ENCODE data around the gene AHCYL2. TPM values are rescaled to one million over a fixed set of nuclear protein-coding genes. Genes with fewer than 3 reads are reported as not detected.
"Not testable (repeated sequence)": the region's sequence is repeated elsewhere in the genome, so short reads cannot be mapped to it uniquely, and the experiment has no call there.

AHCYL2 gene
- total RNA-seq, 8 experiments from 2014 or later: 8.5 to 123 (median 23.8) TPM

DNA sequence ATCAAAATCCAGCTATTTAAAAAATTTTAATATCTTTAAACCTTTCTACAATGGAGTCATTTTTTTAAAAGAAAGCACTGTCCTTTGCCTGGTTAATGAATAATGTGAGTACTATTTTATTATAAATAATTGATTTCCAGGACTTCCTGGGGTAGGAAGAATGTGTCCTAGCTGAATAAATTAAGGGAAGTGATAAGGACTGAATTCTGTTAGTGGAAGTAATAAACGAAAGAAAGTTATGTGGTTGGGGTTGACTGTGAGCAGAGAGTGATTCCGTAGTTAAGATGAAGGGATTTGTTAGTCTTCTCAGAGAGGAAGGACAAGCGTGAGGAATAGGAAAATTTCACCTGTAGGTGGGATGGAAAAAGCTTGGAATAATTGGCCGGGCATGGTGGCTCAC lies 59.1 kb downstream of the AHCYL2 start:
- 71 to 100% (median 90%) methylated on average over 1 to 4 of the region's 4 CpGs; no CpG with 5 or more reads in 1 of the 10 experiments for WGBS, 10 experiments
- Histone ChIP-seq H3K27ac (no peak overlapping the region), H3K4me1 (replicated peaks in 1 of 2) (peaks cover 0 to 5% of the 10 kb centered on the region in 2 donors), H3K4me3 (no peak overlapping the region)
- no peak for ATAC-seq (replicated peaks in 6 of 8)
- in situ Hi-C loops (cut with MboI; ENCODE audit: low pct_unique_long_range_greater_than_20kb in 2 of 9, low sequenced_read_pairs in 9 of 9, unreplicated experiment in 9 of 9): no loop called here

GRCh38 chr7:129285111-129285510 lies 60.3 kb downstream of the AHCYL2 start:
- Histone ChIP-seq H3K4me3 (no peak overlapping the region), H3K27ac (no peak overlapping the region), H3K4me1 (replicated peaks in 1 of 2) (peaks cover 0 to 5% of the 10 kb centered on the region in 2 donors)
- ATAC-seq (replicated peaks in 6 of 8): peak in 1 of 8 experiments; percentile 17
- 40 to 100% (median 56%) methylated on average over 1 to 2 of the region's 2 CpGs; no CpG with 5 or more reads in 2 of the 10 experiments for WGBS, 10 experiments
- in situ Hi-C loops (cut with MboI; ENCODE audit: low pct_unique_long_range_greater_than_20kb in 2 of 9, low sequenced_read_pairs in 9 of 9, unreplicated experiment in 9 of 9): no loop called here

- 86 to 100% (median 96%) methylated on average over 1 to 3 of the region's 3 CpGs for WGBS, 10 experiments
- no peak for ATAC-seq (replicated peaks in 6 of 8)
- in situ Hi-C loops (cut with MboI; ENCODE audit: low pct_unique_long_range_greater_than_20kb in 2 of 9, low sequenced_read_pairs in 9 of 9, unreplicated experiment in 9 of 9): loop anchor here in 1 of 9 experiments (10.0 kb wide), 1 partner anchor 68 kb away; the partner anchor contains the start of gene AHCYL2
- H3K4me3 ChIP-seq: no peak overlapping the region
- no peak overlapping the region for H3K27ac ChIP-seq
- H3K4me1 ChIP-seq (replicated peaks in 1 of 2): peaks cover 6 to 16% of the 10 kb centered on the region in 2 donors
Measured at GRCh38 chr7:129292861-129293260, 68.0 kb downstream of the AHCYL2 start.

DNA sequence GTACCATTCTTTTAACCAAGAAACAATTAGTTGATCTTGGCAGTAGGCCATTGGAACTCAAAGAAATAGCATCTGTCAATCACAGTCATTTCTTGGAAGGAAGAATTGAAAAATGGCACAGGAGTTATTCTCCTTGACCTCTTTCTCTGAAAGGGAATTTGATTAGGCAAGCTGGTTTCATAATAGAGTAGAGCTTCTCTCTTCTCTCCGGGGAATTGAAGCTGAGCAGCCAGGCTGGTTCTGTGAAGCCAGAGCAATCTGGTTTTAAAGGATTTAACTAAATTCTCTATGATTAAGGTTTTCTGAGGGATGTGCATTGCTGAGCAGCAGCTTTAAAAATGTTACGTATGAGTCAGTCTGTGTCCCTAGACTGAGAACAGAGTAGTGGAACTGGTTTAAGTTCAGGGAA lies 70.2 kb downstream of the AHCYL2 start:
- Histone ChIP-seq H3K27ac (no peak overlapping the region), H3K4me3 (no peak overlapping the region), H3K4me1 (replicated peaks in 1 of 2) (peaks cover 6 to 16% of the 10 kb centered on the region in 2 donors)
- WGBS, 10 experiments: 0 to 100% (median 30%) methylated on average over 1 to 2 of the region's 2 CpGs; no CpG with 5 or more reads in 1 of the 10 experiments
- peak in 7 of 8 experiments; percentile 83 to 99 (median 97) for ATAC-seq (replicated peaks in 6 of 8)
- in situ Hi-C loops (cut with MboI; ENCODE audit: low pct_unique_long_range_greater_than_20kb in 2 of 9, low sequenced_read_pairs in 9 of 9, unreplicated experiment in 9 of 9): loop anchor here in 1 of 9 experiments (10.0 kb wide), 1 partner anchor 70 kb away; the partner anchor contains the start of gene AHCYL2

GRCh38 chr7:129298268-129298893 lies 73.6 kb downstream of the AHCYL2 start:
- Histone ChIP-seq H3K4me3 (no peak overlapping the region), H3K4me1 (replicated peaks in 1 of 2) (peaks cover 6 to 16% of the 10 kb centered on the region in 2 donors), H3K27ac (no peak overlapping the region)
- WGBS, 10 experiments: 15 to 100% (median 56%) methylated on average over 1 to 3 of the region's 3 CpGs
- in situ Hi-C loops (cut with MboI; ENCODE audit: low pct_unique_long_range_greater_than_20kb in 2 of 9, low sequenced_read_pairs in 9 of 9, unreplicated experiment in 9 of 9): loop anchor here in 1 of 9 experiments (10.0 kb wide), 1 partner anchor 74 kb away; the partner anchor contains the start of gene AHCYL2
- ATAC-seq (replicated peaks in 6 of 8): peak in 1 of 8 experiments; percentile 34

GRCh38 chr7:129299889-129300288 lies 75.1 kb downstream of the AHCYL2 start:
- Histone ChIP-seq H3K27ac (no peak overlapping the region), H3K4me1 (replicated peaks in 1 of 2) (peaks cover 3 to 7% of the 10 kb centered on the region in 2 donors), H3K4me3 (no peak overlapping the region)
- WGBS, 10 experiments: 64 to 100% (median 93%) methylated on average over 1 to 3 of the region's 3 CpGs
- no peak for ATAC-seq (replicated peaks in 6 of 8)
- in situ Hi-C loops (cut with MboI; ENCODE audit: low pct_unique_long_range_greater_than_20kb in 2 of 9, low sequenced_read_pairs in 9 of 9, unreplicated experiment in 9 of 9): loop anchor here in 1 of 9 experiments (10.0 kb wide), 1 partner anchor 75 kb away; the partner anchor contains the start of gene AHCYL2

DNA sequence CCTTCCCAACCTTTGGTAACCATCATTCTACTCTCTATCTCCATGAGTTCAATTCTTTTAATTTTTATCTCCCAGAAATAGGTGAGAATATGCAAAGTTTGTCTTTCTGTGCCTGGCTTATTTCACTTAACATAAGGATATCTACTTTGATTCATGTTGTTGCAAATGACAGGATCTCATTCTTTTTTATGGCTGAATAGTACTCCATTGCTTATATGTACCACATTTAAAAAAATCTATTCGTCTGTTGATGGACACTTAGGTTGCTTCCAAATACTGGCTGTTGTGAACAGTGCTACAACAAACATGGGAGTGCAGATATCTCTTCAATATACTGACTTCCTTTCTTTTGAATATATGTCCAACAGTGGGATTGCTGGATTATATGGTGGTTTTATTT lies 75.5 kb downstream of the AHCYL2 start:
- 44 to 100% (median 100%) methylated on average over 1 of the region's 1 CpG; no CpG with 5 or more reads in 2 of the 10 experiments for WGBS, 10 experiments
- ATAC-seq (replicated peaks in 6 of 8); H3K27ac ChIP-seq; H3K4me1 ChIP-seq (replicated peaks in 1 of 2); in situ Hi-C loops (cut with MboI; ENCODE audit: low pct_unique_long_range_greater_than_20kb in 2 of 9, low sequenced_read_pairs in 9 of 9, unreplicated experiment in 9 of 9); H3K4me3 ChIP-seq: not testable (repeated sequence)

DNA sequence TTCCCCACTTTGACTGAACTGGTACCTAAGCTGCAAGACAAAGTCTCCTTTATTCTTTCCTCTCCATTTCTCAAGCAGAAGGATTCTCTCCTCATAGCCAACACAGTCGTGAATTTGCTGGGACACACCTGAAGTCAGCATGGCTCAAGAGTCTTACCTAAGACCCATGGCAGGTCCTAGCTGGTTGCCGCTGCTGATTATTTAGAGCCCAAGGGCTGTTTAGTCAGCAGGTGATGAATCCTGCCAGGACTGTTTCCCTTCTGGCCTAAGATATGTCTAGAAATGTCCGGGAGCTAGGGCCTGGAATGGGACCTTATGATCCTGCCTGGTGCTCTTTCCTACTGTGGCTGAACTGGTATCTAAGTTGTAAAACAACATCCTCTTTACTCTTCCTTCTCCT lies 82.8 kb downstream of the AHCYL2 start:
- no peak overlapping the region for H3K27ac ChIP-seq
- H3K4me1 ChIP-seq (replicated peaks in 1 of 2): no peaks in the 10 kb centered on the region
- in situ Hi-C loops (cut with MboI; ENCODE audit: low pct_unique_long_range_greater_than_20kb in 2 of 9, low sequenced_read_pairs in 9 of 9, unreplicated experiment in 9 of 9): no loop called here
- no peak for ATAC-seq (replicated peaks in 6 of 8)
- no peak overlapping the region for H3K4me3 ChIP-seq
- WGBS, 10 experiments: 50 to 100% (median 100%) methylated on average over 1 to 2 of the region's 3 CpGs; no CpG with 5 or more reads in 5 of the 10 experiments

GRCh38 chr7:129308047-129308446 lies 83.2 kb downstream of the AHCYL2 start:
- Histone ChIP-seq H3K4me3 (no peak overlapping the region), H3K4me1 (replicated peaks in 1 of 2) (no peaks in the 10 kb centered on the region), H3K27ac (no peak overlapping the region)
- in situ Hi-C loops (cut with MboI; ENCODE audit: low pct_unique_long_range_greater_than_20kb in 2 of 9, low sequenced_read_pairs in 9 of 9, unreplicated experiment in 9 of 9): no loop called here
- peak in 3 of 8 experiments; percentile 50 to 60 (median 55) for ATAC-seq (replicated peaks in 6 of 8)
- WGBS, 10 experiments: 100% methylated on average over 1 of the region's 1 CpG; no CpG with 5 or more reads in 8 of the 10 experiments

GRCh38 chr7:129311429-129311828 lies 86.6 kb downstream of the AHCYL2 start:
- no peak for ATAC-seq (replicated peaks in 6 of 8)
- no peak overlapping the region for H3K4me3 ChIP-seq
- 64 to 100% (median 94%) methylated on average over 1 to 5 of the region's 5 CpGs; no CpG with 5 or more reads in 3 of the 10 experiments for WGBS, 10 experiments
- in situ Hi-C loops (cut with MboI; ENCODE audit: low pct_unique_long_range_greater_than_20kb in 2 of 9, low sequenced_read_pairs in 9 of 9, unreplicated experiment in 9 of 9): no loop called here
- H3K4me1 ChIP-seq (replicated peaks in 1 of 2): no peaks in the 10 kb centered on the region
- H3K27ac ChIP-seq: no peak overlapping the region

DNA sequence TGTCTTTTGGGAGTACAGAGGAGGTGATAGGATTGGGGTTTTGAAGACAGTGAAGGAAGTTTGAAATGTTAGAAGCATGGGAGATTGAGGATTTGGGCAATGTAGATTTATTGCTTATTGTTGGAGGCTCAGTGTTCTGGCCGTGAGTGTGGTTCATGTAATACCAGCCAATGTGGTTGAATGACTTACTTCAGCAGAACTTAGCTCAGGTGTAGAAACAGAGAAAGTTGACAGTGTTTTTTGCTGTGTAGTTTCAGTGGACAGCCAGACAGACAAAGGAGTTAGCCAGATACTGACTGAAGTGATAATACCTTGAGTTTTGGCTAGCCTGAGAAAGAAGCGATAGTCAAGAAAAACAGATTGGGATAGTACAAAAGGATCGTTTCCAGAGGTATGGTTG lies 88.5 kb downstream of the AHCYL2 start:
- in situ Hi-C loops (cut with MboI; ENCODE audit: low pct_unique_long_range_greater_than_20kb in 2 of 9, low sequenced_read_pairs in 9 of 9, unreplicated experiment in 9 of 9): no loop called here
- H3K4me1 ChIP-seq (replicated peaks in 1 of 2): no peaks in the 10 kb centered on the region
- 89 to 100% (median 91%) methylated on average over 2 to 3 of the region's 3 CpGs; no CpG with 5 or more reads in 2 of the 10 experiments for WGBS, 10 experiments
- no peak overlapping the region for H3K27ac ChIP-seq
- H3K4me3 ChIP-seq: no peak overlapping the region
- no peak for ATAC-seq (replicated peaks in 6 of 8)

GRCh38 chr7:129315960-129316359 lies 91.1 kb downstream of the AHCYL2 start:
- Histone ChIP-seq H3K4me3 (no peak overlapping the region), H3K27ac (no peak overlapping the region), H3K4me1 (replicated peaks in 1 of 2) (no peaks in the 10 kb centered on the region)
- in situ Hi-C loops (cut with MboI; ENCODE audit: low pct_unique_long_range_greater_than_20kb in 2 of 9, low sequenced_read_pairs in 9 of 9, unreplicated experiment in 9 of 9): no loop called here
- 18 to 100% (median 63%) methylated on average over 1 to 2 of the region's 2 CpGs; no CpG with 5 or more reads in 2 of the 10 experiments for whole genome bisulfite sequencing, 10 experiments
- peak in 4 of 8 experiments; percentile 39 to 86 (median 72) for ATAC-seq (replicated peaks in 6 of 8)

GRCh38 chr7:129317450-129317849 lies 92.6 kb downstream of the AHCYL2 start:
- H3K4me1 ChIP-seq (replicated peaks in 1 of 2): no peaks in the 10 kb centered on the region
- 40 to 100% (median 82%) methylated on average over 1 to 2 of the region's 2 CpGs; no CpG with 5 or more reads in 3 of the 10 experiments for WGBS, 10 experiments
- H3K27ac ChIP-seq: no peak overlapping the region
- peak in 1 of 8 experiments; percentile 20 for ATAC-seq (replicated peaks in 6 of 8)
- in situ Hi-C loops (cut with MboI; ENCODE audit: low pct_unique_long_range_greater_than_20kb in 2 of 9, low sequenced_read_pairs in 9 of 9, unreplicated experiment in 9 of 9): no loop called here
- H3K4me3 ChIP-seq: no peak overlapping the region
